Choroid plexus epithelial cell (primary cell): ENCODE results near the gene CRTC1.

Experiments
- DNase-seq: peaks from one replicate; pipeline ENCODE4 v3.0.0-alpha.2; 2010; ENCODE audit warnings: low read depth
- H3K4me3 ChIP-seq: 2 replicates; pipeline ENCODE4 v1.5.1; 2011; ENCODE audit warnings: low read depth, mild to moderate bottlenecking, control low read depth, low read length, moderate library complexity
- CTCF ChIP-seq: conservative IDR thresholded peaks from 2 replicates; pipeline ENCODE4 v1.5.1; 2011; ENCODE audit warnings: low read depth, mild to moderate bottlenecking, control low read depth, inconsistent platforms, low read length, moderate library complexity

CRTC1 gene

GRCh38 chr19:18743784-18744418 lies 60.4 kb downstream of the CRTC1 start:
- DNase-seq = no peak
- no peak overlapping the region for H3K4me3 ChIP-seq
- no peak for TF ChIP-seq CTCF

GRCh38 chr19:18745012-18745735 lies 61.7 kb downstream of the CRTC1 start:
- no peak for DNase-seq
- H3K4me3 ChIP-seq = no peak overlapping the region
- no peak for TF ChIP-seq CTCF

DNA sequence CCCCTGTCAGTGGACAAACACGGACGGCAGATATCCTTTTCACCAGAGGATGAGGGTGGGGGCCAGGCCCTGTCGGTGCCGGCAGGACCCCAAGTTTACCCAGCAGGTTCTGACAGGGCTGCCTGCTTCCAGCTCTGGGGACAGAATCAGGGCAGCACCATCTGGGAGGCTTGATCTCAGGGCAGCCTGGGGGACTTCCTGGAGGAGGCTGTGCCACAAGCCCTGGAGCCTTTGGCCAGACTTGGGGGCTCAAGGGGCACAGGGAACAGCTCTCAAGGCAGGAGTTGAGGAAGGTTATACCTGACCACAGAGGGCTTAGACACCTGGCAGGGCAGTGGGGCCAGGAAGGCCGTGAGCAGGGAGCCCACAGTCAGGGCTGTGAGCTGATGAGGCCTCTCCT lies 62.5 kb downstream of the CRTC1 start:
- H3K4me3 ChIP-seq = no peak overlapping the region
- no peak for DNase-seq
- TF ChIP-seq CTCF = no peak

DNA sequence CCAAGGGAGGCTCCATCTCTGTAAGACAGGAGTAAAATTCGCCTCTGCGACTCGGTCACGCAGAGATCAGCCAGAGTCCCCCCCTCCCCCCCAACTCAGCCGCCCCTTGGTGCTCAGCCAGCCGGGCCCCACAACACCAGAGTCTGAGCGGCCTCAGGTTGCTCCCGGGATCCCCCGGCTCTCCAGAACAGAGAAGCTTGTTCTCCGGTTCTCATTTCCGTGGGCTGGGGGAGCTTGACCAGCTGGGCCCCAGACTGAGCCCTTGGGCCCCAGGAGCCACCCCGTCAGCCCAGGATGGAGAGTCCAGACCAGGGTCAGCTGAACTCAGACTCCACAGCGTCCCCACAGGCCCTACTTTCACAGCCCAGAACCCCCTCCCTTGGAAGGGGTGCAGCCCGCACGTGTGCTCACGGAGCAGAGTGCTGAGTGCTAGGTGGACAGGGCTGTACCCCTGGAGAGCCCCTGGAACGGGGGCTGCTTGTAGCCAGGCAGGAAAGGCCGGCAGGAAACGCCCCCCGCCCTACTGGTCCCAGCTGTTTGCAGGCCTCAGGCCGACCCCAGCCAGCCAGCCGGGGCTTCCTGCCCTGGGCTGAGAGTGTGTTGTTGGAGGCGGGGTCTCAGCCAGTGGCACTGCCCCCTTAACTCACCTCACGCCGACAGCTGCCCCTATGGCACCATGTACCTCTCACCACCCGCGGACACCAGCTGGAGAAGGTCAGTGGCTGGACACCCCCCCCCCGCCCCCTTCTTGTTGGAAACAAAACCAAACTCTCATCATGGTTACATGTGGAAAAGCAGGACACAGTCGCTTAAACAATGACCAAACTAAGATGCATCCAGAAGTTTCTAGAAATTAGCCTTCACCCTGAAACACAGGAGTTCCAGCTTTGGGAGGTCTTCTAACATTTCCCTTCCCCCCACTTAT lies 63.2 kb downstream of the CRTC1 start:
- H3K4me3 ChIP-seq = no peak overlapping the region
- no peak for TF ChIP-seq CTCF
- no peak for DNase-seq

- no peak for TF ChIP-seq CTCF
- DNase-seq = no peak
Observed at GRCh38 chr19:18749362-18750231, 66.1 kb downstream of the CRTC1 start.

GRCh38 chr19:18750295-18750970 lies 67.0 kb downstream of the CRTC1 start:
- no peak for TF ChIP-seq CTCF
- no peak overlapping the region for H3K4me3 ChIP-seq
- no peak for DNase-seq

More at GRCh38 chr19:18749362-18750231, 66.1 kb downstream of the CRTC1 start:
- no peak overlapping the region for H3K4me3 ChIP-seq
